Measurements from ENCODE around the gene ZNF491.

Gene ZNF491

GRCh38 chr19:11798391-11799330 lies at the start of gene ZNF491:
TSS of gene ZNF491 (plus strand) at chr19:11798523. CDS start at chr19:11805954, 7,431 bp downstream.
- peak; percentile 97 for DNase-seq (ENCODE audit: low spot score)
- peak; percentile 25 for TF ChIP-seq CTCF (IDR thresholded peaks at IDR 0.05; ENCODE audit: extremely low read depth, missing control alignments)

- DNase-seq (ENCODE audit: low spot score) = no peak
- no peak for TF ChIP-seq CTCF (IDR thresholded peaks at IDR 0.05; ENCODE audit: extremely low read depth, missing control alignments)
Observed at GRCh38 chr19:11749751-11750150, 48.6 kb upstream of the ZNF491 start.

- no peak for TF ChIP-seq CTCF (IDR thresholded peaks at IDR 0.05; ENCODE audit: extremely low read depth, missing control alignments)
- DNase-seq (ENCODE audit: low spot score) = no peak
Observed at GRCh38 chr19:11752244-11752736, 46.0 kb upstream of the ZNF491 start.

GRCh38 chr19:11754663-11755062 lies 43.7 kb upstream of the ZNF491 start:
- no peak for TF ChIP-seq CTCF (IDR thresholded peaks at IDR 0.05; ENCODE audit: extremely low read depth, missing control alignments)
- no peak for DNase-seq (ENCODE audit: low spot score)

GRCh38 chr19:11756965-11757364 lies 41.4 kb upstream of the ZNF491 start:
- no peak for TF ChIP-seq CTCF (IDR thresholded peaks at IDR 0.05; ENCODE audit: extremely low read depth, missing control alignments)

GRCh38 chr19:11759805-11760204 lies 38.5 kb upstream of the ZNF491 start:
- no peak for TF ChIP-seq CTCF (IDR thresholded peaks at IDR 0.05; ENCODE audit: extremely low read depth, missing control alignments)
- DNase-seq (ENCODE audit: low spot score) = no peak

More at GRCh38 chr19:11756965-11757364, 41.4 kb upstream of the ZNF491 start:
- no peak for DNase-seq (ENCODE audit: low spot score)

- no peak for TF ChIP-seq CTCF (IDR thresholded peaks at IDR 0.05; ENCODE audit: extremely low read depth, missing control alignments)
- DNase-seq (ENCODE audit: low spot score) = no peak
Observed at GRCh38 chr19:11763117-11763516, 35.2 kb upstream of the ZNF491 start.
